Head of caudate nucleus (tissue), 42 donors: Measurements from ENCODE around the gene SLC8A1.

ENCODE experiments used
- DNase-seq, 42 donors: peaks; one replicate each; pipeline versions ENCODE4 v3.0.0 to v3.0.0-alpha.2; 2020 to 2021; ENCODE audit warnings: mixed read lengths in 7 of 42
- intact Hi-C: fragments of 100-400 bp; cut with DNase I; formaldehyde crosslinking; loops from one replicate; pipeline ENCODE4 v1.15.0; 2022

SLC8A1 gene

GRCh38 chr2:40298026-40298425 is 153.9 kb downstream of the SLC8A1 start:
- intact Hi-C loops: no loop called here
- no peak for DNase-seq

GRCh38 chr2:40292291-40292690 is 159.6 kb downstream of the SLC8A1 start:
- DNase-seq: no peak
- intact Hi-C loops: no loop called here

DNA sequence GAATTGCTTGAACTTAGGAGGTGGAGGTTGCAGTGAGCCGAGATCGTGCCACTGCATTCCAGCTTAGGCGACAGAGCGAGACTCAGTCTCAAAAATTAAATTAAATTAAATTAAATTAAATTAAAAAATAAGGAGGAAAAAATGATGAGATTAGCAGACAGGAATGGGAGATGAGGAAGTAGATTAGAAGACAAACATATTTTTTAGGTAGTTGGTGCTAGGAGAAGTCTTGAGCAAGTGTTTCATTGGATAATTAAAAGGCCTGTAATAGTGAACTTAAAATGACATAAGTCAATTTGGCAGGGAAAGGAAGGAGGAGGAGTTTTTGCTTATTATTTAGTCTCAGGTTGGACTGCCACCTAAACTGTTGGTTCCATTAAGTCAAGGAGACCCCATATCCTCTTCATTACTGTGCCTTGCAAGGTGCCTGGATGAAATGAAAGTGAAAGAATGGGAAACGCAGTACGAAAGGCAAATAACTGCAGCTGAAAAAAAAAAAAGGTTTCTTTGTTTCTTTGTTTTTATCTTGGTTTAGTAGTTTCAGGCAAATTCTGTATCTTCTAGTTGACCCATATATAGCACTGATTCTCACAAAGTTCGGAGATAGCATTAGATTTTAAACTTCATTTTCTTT is 162.0 kb downstream of the SLC8A1 start:
- intact Hi-C loops: no loop called here
- DNase-seq: no peak

- DNase-seq: no peak
- intact Hi-C loops: no loop called here
These were observed 164.1 kb downstream of the SLC8A1 start for GRCh38 chr2:40287773-40288172.

DNA sequence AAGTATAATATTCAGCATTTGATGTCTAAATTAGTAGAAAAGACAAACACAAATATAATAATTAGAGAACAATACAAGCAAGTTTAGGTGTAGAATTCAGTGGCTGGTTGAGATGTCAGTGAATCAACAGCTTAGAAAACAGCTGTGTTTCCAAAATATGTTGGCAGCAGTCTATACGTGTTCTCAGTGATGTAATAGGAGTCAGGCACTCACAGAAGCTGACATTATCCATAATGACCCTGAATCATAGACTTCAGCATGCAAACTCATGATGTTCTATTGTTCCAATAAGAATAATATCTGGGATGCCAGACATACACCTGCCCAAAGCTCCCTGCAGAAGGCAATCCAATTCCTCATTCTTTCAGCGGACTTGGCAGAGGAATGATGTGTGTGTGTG is 164.7 kb downstream of the SLC8A1 start:
- DNase-seq: no peak
- intact Hi-C loops: no loop called here

DNA sequence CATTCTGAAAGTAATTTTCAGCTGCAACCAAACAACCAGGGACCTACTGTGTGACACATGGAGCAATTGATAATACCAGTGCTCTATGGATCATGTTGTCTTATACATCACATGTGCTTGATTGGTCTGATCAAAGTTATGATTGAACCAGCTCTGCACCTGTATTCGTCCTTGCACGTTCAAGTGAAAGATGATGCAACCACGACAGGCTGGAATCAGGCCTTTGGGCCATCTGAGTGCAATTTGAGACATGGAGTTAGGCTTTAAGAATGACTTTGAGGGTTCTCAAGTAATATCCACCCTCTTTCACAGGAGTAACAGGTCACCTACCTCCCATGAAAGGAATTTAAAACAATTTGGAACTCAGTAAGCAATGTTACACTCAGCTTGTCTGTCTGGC is 165.2 kb downstream of the SLC8A1 start:
- DNase-seq: no peak
- intact Hi-C loops: no loop called here

GRCh38 chr2:40285391-40285790 is 166.5 kb downstream of the SLC8A1 start:
- intact Hi-C loops: no loop called here

DNA sequence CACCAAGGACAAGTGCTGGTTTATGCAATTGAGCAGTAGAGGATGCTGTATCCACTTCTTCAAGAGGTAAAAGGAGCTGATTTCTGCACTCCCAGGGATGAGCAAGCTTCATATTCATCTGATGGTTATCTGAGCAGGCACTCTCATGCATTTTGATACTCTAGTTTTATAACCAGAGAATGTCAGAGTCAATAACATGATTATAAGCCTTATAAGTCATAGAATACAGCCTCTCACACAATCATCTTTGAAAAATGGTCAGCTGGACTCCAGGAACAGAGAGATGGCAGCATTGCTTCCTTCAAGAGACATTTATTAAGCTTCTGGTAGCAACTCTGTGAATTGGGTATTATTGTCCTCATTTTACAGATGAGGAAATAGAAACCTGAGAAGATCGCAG is 167.1 kb downstream of the SLC8A1 start:
- no peak for DNase-seq
- intact Hi-C loops: no loop called here

More at GRCh38 chr2:40285391-40285790, 166.5 kb downstream of the SLC8A1 start:
- DNase-seq: no peak

- intact Hi-C loops: no loop called here
- no peak for DNase-seq
These were observed 168.6 kb downstream of the SLC8A1 start for GRCh38 chr2:40283111-40283909.

GRCh38 chr2:40282428-40282827 is 169.5 kb downstream of the SLC8A1 start:
- intact Hi-C loops: no loop called here
- DNase-seq: no peak

DNA sequence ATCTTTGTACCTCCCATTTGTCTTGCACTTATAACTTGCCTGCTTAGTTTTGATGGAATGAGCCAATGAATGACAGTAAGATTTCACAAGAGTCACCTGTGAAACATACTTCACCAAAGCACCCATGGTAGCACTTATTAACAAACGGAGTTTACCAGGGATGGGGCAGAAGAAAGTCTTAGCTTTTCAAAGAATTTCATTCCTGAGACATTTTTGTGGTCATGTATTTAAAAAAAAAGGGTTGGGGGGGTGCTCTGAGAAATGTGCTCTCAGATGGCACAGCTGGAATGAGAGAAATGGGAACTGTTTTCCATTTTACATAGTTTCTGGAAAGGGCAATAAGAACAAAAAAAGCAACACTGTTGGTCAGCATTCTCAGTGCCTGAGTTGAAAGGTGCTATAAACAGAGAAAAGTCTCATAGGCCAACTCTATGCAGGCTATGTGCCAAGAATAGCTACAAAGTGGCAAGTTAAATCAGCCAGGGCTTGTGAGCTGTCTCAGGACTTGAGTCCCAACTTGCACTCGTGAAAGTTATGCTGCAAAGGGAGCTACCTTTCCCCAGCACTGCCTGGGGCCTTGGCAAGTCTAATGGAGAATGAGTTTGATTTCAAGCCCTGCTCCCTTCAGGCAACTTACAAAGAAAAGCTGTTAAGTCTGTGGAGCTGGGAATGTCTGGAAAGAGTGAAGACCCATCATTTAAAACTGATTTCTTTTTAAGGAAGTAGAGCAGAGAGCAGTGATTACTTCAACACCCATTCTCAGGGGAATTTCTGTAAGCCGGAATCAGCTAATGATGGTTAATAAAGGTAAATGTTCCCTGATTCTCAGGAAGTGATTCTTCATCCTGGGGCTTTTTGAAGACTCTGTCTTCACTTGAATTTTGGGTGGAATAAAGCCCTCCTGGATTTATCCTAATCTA is 170.6 kb downstream of the SLC8A1 start:
- intact Hi-C loops: no loop called here
- DNase-seq: peak in 5 of 42 donors; percentile 9 to 51 (median 21)

- DNase-seq: no peak
- intact Hi-C loops: no loop called here
These were observed 172.4 kb downstream of the SLC8A1 start for GRCh38 chr2:40279482-40279881.

GRCh38 chr2:40279001-40279400 is 172.9 kb downstream of the SLC8A1 start:
- DNase-seq: no peak
- intact Hi-C loops: no loop called here

DNA sequence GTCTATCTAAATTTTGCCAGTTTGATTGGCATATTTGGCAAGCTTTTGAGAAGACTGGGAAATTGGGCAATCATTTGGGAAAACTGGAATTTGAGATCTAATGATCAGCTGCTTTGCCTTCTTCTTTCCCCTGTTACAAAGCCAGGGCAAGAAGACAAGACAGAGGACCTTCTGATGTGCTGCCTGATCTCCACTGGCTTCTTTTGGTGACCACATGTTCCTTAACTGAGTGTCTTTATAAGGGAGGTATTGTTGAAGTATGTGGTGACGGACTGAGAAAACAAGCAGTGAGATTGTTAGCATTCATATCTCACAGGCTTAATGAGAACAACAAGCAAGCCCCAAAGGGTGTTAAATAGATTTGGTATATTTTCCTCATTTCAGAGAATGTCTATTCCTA is 175.8 kb downstream of the SLC8A1 start:
- intact Hi-C loops: no loop called here
- no peak for DNase-seq

GRCh38 chr2:40274270-40274669 is 177.6 kb downstream of the SLC8A1 start:
- intact Hi-C loops: no loop called here
- peak in 3 of 42 donors; percentile 14 to 56 (median 51) for DNase-seq

- no peak for DNase-seq
- intact Hi-C loops: no loop called here
These were observed 178.1 kb downstream of the SLC8A1 start for GRCh38 chr2:40273734-40274182.

- DNase-seq: no peak
- intact Hi-C loops: no loop called here
These were observed 180.8 kb downstream of the SLC8A1 start for GRCh38 chr2:40271094-40271493.

DNA sequence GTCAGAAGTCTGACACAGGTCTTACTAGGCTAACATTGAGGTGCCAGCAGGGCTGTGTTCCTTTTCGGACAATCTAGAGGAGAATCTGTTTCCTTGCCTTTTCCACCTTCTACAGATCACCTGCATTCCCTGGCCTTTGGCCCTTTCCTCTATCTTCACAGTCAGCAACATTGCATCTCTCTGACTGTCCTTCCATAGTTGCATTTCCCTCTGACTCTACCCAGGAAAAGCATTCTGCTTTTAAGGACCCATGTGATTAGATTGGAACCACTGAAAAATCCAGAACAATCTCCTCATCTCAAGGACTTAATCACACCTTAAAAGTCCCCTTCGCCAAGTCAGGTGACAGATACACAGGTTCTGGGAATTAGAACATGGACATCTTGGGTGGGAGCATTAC is 181.5 kb downstream of the SLC8A1 start:
- no peak for DNase-seq
- intact Hi-C loops: no loop called here

- no peak for DNase-seq
- intact Hi-C loops: no loop called here
These were observed 183.3 kb downstream of the SLC8A1 start for GRCh38 chr2:40268566-40268965.

DNA sequence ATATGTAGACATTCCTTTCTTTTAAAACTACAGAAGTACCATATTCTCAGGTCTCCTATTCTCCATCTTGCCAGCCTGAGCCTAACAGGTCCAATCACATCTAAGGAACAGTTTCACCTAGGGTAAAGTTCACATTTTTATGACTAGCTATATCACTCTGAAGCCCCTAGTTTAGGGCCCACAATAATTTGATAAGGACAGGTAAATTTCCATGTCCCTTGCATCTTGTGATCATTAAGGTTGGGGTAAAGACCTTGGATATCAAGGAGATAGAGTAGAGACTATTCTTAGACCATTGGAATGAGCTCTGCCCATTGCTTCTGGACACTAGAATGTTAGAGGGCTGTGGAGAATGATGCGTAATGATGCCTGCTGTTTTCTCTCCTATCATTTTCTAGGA is 185.7 kb downstream of the SLC8A1 start:
- intact Hi-C loops: no loop called here
- no peak for DNase-seq
